HepG2 (cell line): ENCODE results near the gene CLIC1. TPM values are rescaled to one million over a fixed set of nuclear protein-coding genes. Genes with fewer than 3 reads are reported as not detected.

Experiments
- ARNT ChIP-seq: fragments of 450-650 bp; IDR thresholded peaks from 2 replicates; pipeline ENCODE4 v1.6.1; 2017
- BRCA1 ChIP-seq: sonication (generic); formaldehyde crosslinking; IDR thresholded peaks from 2 replicates; pipeline ENCODE4 v1.4.0; 2020; ENCODE audit warnings: missing genetic modification reagents
- DMAP1 ChIP-seq: IDR thresholded peaks from 2 replicates; pipeline ENCODE4 v1.6.1; 2016
- GATA4 ChIP-seq: sonication (generic); IDR thresholded peaks from 2 replicates; pipeline ENCODE4 v1.6.1; 2016; ENCODE audit warnings: antibody characterized with exemption, low read depth, borderline replicate concordance
- HNRNPK ChIP-seq: fragments of 200-400 bp; formaldehyde crosslinking; IDR thresholded peaks from 2 replicates; pipeline ENCODE4 v1.6.1; 2018; ENCODE audit warnings: low read length, low read depth, moderate library complexity, mild to moderate bottlenecking; ENCODE audit not compliant: poor library complexity, severe bottlenecking
- HOXA3 ChIP-seq: sonication (generic); formaldehyde crosslinking; IDR thresholded peaks from 2 replicates; pipeline ENCODE4 v1.5.0; 2020; ENCODE audit warnings: missing genetic modification reagents
- PTBP1 ChIP-seq: fragments of 200-400 bp; formaldehyde crosslinking; IDR thresholded peaks from 2 replicates; pipeline ENCODE4 v1.6.1; 2018; ENCODE audit warnings: low read length, low read depth; ENCODE audit not compliant: poor library complexity, severe bottlenecking
- SP1 ChIP-seq, 2 experiments: fragments of 450-650 bp in 1 of 2; sonication (generic) in 1 of 2; formaldehyde crosslinking in 1 of 2; IDR thresholded peaks; 2 replicates each; pipeline versions ENCODE4 v1.4.0 to v1.6.1; 2016 to 2020; ENCODE audit warnings: missing genetic modification reagents in 1 of 2
- SP4 ChIP-seq: sonication (generic); formaldehyde crosslinking; IDR thresholded peaks from 2 replicates; pipeline ENCODE4 v1.8.1; 2023; ENCODE audit warnings: mild to moderate bottlenecking, missing genetic modification reagents
- TAF15 ChIP-seq: fragments of 200-400 bp; formaldehyde crosslinking; IDR thresholded peaks from one replicate; pipeline ENCODE4 v1.6.1; 2018; ENCODE audit warnings: mild to moderate bottlenecking, low read depth, low read length; ENCODE audit not compliant: poor library complexity, severe bottlenecking
- TGIF2 ChIP-seq: IDR thresholded peaks from 2 replicates; pipeline ENCODE4 v1.6.1; 2016; ENCODE audit warnings: control low read depth, missing compliant biosample characterization
- ZFP37 ChIP-seq: sonication (generic); formaldehyde crosslinking; IDR thresholded peaks from 2 replicates; pipeline ENCODE4 v1.4.0; 2020; ENCODE audit warnings: missing genetic modification reagents, borderline replicate concordance
- ZNF781 ChIP-seq: sonication (generic); formaldehyde crosslinking; IDR thresholded peaks from 2 replicates; pipeline ENCODE4 v1.5.1; 2020; ENCODE audit warnings: borderline replicate concordance, mild to moderate bottlenecking, missing genetic modification reagents; ENCODE audit errors: not compliant biosample characterization
- polyA plus RNA-seq, 8 experiments: library from polyadenylated mRNA; depleted of rRNA in 3 of 8; stranded (reverse) in 7 of 8; unstranded in 1 of 8; fragments of >200 nt; fragmentation: Illumina TruSeq in 4 of 8; extraction: Trizol in 4 of 8; gene quantifications; 2 replicates each; pipeline versions ENCODE4 v1.2.1 to v1.2.3, GENCODE V29; 2011 to 2016; ENCODE audit warnings: low read depth in 4 of 8, missing spikeins in 1 of 8, mixed read lengths in 1 of 8; ENCODE audit not compliant: insufficient read depth in 1 of 8
- total RNA-seq, 5 experiments: library from RNA; depleted of rRNA; stranded (reverse); fragments of >200 nt; fragmentation: Illumina TruSeq; extraction: Trizol; gene quantifications; 2 replicates each; pipeline ENCODE4 v1.2.3, GENCODE V29; 2016; ENCODE audit warnings: low read depth in 1 of 5
- TF ChIP-seq, protein P1 (sequence below): sonication (generic); formaldehyde crosslinking; IDR thresholded peaks from 2 replicates; pipeline ENCODE4 v1.8.0; 2022; ENCODE audit warnings: low read depth, missing genetic modification reagents
- TF ChIP-seq, protein P2 (sequence below): sonication (generic); formaldehyde crosslinking; IDR thresholded peaks from 2 replicates; pipeline ENCODE4 v1.5.1; 2020; ENCODE audit warnings: missing genetic modification reagents, mild to moderate bottlenecking, borderline replicate concordance
- TF ChIP-seq, protein P3 (sequence below): sonication (generic); formaldehyde crosslinking; IDR thresholded peaks from 2 replicates; pipeline ENCODE4 v1.4.0; 2020; ENCODE audit warnings: low read depth, mild to moderate bottlenecking, missing genetic modification reagents
- TF ChIP-seq, protein P4 (sequence below): sonication (generic); formaldehyde crosslinking; IDR thresholded peaks from 2 replicates; pipeline ENCODE4 v1.5.0; 2020; ENCODE audit warnings: missing genetic modification reagents, mild to moderate bottlenecking, borderline replicate concordance
- TF ChIP-seq, protein P5 (sequence below): sonication (generic); formaldehyde crosslinking; IDR thresholded peaks from 2 replicates; pipeline ENCODE4 v1.8.1; 2023; ENCODE audit warnings: missing genetic modification reagents, mild to moderate bottlenecking, borderline replicate concordance
- TF ChIP-seq, protein P6 (sequence below): sonication (generic); formaldehyde crosslinking; IDR thresholded peaks from 2 replicates; pipeline ENCODE4 v1.4.0; 2020; ENCODE audit warnings: missing genetic modification reagents, borderline replicate concordance

The CLIC1 gene
- total and polyA plus RNA-seq, 2 of the 13 experiments (the other 11 are each of a cell fraction or from before 2014, with no cell fraction given), result 602 to 891 TPM

DNA sequence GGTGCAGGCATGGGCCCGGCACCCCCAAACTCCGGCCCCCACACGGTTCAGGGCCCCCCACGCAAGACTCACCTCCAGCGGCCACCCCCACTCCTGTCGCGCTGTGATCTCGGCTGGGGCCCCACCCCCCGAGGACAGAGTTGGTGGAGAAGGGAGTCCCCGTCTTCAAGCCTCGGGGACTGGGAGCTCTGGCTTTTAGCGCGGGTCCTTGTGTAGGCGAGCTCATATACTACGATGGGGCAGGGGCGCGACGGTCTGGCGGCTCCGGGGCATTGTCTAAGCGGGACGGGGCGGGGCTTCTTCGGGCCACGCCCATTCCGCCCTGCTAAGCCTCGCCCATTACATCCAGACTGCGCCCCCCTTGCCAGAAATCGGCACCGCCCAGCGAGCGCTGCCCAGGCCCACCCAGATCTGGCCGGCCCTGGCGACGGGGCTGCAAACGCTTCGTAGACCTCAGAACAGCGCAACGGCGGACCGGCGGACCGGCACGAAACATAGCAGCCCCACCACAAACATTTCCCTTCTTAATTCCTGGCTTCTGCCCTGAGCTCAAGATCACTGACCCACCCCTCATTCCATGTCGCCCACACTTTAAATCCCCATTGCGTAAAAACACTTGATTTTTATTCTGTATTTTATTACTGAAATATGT lies 6.2 kb downstream of the CLIC1 start (continued):
- TF ChIP-seq, protein P1, sequence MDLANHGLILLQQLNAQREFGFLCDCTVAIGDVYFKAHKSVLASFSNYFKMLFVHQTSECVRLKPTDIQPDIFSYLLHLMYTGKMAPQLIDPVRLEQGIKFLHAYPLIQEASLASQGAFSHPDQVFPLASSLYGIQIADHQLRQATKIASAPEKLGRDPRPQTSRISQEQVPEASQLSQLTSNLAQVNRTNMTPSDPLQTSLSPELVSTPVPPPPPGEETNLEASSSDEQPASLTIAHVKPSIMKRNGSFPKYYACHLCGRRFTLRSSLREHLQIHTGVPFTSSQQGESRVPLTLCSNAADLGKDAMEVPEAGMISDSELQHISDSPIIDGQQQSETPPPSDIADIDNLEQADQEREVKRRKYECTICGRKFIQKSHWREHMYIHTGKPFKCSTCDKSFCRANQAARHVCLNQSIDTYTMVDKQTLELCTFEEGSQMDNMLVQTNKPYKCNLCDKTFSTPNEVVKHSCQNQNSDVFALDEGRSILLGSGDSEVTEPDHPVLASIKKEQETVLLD (CRISPR knock-in tag), result peak; percentile 1; the same call in 1 of the 2 replicates
- TF ChIP-seq, protein P2, sequence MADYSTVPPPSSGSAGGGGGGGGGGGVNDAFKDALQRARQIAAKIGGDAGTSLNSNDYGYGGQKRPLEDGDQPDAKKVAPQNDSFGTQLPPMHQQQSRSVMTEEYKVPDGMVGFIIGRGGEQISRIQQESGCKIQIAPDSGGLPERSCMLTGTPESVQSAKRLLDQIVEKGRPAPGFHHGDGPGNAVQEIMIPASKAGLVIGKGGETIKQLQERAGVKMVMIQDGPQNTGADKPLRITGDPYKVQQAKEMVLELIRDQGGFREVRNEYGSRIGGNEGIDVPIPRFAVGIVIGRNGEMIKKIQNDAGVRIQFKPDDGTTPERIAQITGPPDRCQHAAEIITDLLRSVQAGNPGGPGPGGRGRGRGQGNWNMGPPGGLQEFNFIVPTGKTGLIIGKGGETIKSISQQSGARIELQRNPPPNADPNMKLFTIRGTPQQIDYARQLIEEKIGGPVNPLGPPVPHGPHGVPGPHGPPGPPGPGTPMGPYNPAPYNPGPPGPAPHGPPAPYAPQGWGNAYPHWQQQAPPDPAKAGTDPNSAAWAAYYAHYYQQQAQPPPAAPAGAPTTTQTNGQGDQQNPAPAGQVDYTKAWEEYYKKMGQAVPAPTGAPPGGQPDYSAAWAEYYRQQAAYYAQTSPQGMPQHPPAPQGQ, result peak; percentile 74; the same call in 1 of the 2 replicates
- TF ChIP-seq BRCA1 (CRISPR knock-in tag), result peak; percentile 22; the same call in 1 of the 2 replicates
- TF ChIP-seq TAF15, result peak; percentile 100
- no peak for TF ChIP-seq ARNT
- TF ChIP-seq DMAP1 (CRISPR knock-in tag), result no peak
- peak; percentile 42; the same call in 1 of the 2 replicates for TF ChIP-seq SP4 (CRISPR knock-in tag)
- TF ChIP-seq, protein P3, sequence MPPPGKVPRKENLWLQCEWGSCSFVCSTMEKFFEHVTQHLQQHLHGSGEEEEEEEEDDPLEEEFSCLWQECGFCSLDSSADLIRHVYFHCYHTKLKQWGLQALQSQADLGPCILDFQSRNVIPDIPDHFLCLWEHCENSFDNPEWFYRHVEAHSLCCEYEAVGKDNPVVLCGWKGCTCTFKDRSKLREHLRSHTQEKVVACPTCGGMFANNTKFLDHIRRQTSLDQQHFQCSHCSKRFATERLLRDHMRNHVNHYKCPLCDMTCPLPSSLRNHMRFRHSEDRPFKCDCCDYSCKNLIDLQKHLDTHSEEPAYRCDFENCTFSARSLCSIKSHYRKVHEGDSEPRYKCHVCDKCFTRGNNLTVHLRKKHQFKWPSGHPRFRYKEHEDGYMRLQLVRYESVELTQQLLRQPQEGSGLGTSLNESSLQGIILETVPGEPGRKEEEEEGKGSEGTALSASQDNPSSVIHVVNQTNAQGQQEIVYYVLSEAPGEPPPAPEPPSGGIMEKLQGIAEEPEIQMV (CRISPR knock-in tag), result 0 out of 2 replicates have a peak, but pooled peaks have one; percentile 11
- TF ChIP-seq, protein P4, sequence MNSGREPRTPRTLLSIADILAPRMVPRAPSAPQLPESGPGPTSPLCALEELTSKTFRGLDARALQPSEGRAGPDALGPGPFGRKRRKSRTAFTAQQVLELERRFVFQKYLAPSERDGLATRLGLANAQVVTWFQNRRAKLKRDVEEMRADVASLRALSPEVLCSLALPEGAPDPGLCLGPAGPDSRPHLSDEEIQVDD (CRISPR knock-in tag), result 0 out of 2 replicates have a peak, but pooled peaks have one; percentile 74
- TF ChIP-seq, protein P5, sequence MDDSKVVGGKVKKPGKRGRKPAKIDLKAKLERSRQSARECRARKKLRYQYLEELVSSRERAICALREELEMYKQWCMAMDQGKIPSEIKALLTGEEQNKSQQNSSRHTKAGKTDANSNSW (CRISPR knock-in tag), result no peak
- TF ChIP-seq SP1 (IDR thresholded peaks at IDR 0.05), result no peak
- TF ChIP-seq SP1 (CRISPR knock-in tag; IDR thresholded peaks at IDR 0.05), result peak; percentile 71
- no peak for TF ChIP-seq ZNF781 (CRISPR knock-in tag)
- peak; percentile 88 for TF ChIP-seq ZFP37 (CRISPR knock-in tag)
- TF ChIP-seq PTBP1, result peak; percentile 82
- TF ChIP-seq GATA4, result no peak
- TF ChIP-seq HNRNPK, result peak; percentile 87
- peak; percentile 53 for TF ChIP-seq HOXA3 (CRISPR knock-in tag)
- TF ChIP-seq, protein P6, sequence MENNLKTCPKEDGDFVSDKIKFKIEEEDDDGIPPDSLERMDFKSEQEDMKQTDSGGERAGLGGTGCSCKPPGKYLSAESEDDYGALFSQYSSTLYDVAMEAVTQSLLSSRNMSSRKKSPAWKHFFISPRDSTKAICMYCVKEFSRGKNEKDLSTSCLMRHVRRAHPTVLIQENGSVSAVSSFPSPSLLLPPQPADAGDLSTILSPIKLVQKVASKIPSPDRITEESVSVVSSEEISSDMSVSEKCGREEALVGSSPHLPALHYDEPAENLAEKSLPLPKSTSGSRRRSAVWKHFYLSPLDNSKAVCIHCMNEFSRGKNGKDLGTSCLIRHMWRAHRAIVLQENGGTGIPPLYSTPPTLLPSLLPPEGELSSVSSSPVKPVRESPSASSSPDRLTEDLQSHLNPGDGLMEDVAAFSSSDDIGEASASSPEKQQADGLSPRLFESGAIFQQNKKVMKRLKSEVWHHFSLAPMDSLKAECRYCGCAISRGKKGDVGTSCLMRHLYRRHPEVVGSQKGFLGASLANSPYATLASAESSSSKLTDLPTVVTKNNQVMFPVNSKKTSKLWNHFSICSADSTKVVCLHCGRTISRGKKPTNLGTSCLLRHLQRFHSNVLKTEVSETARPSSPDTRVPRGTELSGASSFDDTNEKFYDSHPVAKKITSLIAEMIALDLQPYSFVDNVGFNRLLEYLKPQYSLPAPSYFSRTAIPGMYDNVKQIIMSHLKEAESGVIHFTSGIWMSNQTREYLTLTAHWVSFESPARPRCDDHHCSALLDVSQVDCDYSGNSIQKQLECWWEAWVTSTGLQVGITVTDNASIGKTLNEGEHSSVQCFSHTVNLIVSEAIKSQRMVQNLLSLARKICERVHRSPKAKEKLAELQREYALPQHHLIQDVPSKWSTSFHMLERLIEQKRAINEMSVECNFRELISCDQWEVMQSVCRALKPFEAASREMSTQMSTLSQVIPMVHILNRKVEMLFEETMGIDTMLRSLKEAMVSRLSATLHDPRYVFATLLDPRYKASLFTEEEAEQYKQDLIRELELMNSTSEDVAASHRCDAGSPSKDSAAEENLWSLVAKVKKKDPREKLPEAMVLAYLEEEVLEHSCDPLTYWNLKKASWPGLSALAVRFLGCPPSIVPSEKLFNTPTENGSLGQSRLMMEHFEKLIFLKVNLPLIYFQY, result no peak
- TF ChIP-seq TGIF2 (CRISPR knock-in tag), result 0 out of 2 replicates have a peak, but pooled peaks have one; percentile 28
